HG03442 (cell line): ENCODE measurements around the gene RAB3D.

Experiments used
- ATAC-seq: cut with Tn5 transposase; IDR thresholded peaks from one replicate; pipeline ENCODE4 v1.9.1; 2021; ENCODE audit warnings: mild to moderate bottlenecking, moderate library complexity; ENCODE audit not compliant: unreplicated experiment

Gene RAB3D

DNA sequence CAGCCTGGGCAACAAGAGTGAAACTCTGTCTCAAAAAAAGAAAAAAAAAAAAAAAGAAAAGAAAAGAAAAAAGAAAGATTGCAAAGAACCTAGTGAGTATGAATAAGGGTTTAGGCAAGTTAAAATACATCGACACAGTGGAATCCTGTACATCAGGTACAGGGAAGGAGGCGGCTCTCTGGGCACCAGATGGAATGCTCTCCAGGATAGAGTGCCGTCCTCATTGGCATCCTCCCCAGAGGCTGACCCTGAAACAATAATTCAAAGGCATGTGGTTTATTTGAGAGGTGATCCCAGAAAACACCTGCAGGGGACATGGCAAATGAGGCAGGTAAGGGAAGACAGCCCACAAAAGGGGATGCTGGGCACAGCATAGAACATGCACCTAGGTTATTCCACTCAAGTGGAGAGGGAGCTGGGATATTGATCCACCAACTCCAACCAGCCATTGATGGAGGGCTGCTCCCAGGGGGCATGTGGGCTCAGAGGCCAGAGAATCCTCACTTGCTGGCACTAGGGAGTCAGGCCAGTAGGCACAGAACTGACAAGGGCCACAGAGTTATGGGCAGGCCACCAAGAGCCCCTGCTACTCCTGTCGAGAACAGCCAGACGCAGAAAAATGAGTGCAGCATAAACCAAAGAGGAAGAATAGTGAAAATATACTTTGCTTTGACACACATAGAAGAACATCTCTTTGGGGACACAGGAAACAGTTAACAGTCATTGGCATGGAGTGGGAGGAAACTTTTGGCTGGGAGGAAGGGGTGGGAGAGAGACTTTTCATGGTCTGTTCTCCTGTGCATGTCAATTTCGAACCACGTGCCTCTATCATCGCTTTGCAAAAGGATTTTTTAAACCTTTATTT is 39.3 kb downstream of the RAB3D start:
- no peak for ATAC-seq

- no peak for ATAC-seq
These were observed 43.2 kb downstream of the RAB3D start for GRCh38 chr19:11296264-11296663.

GRCh38 chr19:11295665-11296245 is 43.7 kb downstream of the RAB3D start, which contains the start of gene TSPAN16:
Gene TSPAN16 (plus strand): TSS chr19:11296160. CDS start chr19:11296298, 138 bp downstream.
- no peak for ATAC-seq

DNA sequence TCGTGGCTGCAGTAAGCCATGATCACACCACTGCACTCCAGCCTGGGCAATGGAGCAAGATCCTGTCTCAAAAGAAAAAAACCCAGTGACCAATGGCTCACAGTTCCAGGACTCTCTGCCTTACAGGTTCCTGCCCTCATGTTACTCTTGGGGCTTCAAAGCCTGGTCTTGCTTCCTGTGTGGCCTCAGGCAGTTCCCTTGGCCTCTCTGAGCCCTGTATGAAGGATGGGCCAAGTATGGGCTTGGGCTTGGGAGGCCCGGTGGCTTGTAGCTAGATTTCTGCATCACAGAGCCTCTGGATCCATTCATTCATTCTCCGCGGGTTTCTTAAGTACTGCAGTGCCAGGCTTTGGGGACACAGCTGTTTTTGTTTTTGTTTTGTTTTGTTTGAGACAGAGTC is 44.3 kb downstream of the RAB3D start:
- ATAC-seq: no peak

DNA sequence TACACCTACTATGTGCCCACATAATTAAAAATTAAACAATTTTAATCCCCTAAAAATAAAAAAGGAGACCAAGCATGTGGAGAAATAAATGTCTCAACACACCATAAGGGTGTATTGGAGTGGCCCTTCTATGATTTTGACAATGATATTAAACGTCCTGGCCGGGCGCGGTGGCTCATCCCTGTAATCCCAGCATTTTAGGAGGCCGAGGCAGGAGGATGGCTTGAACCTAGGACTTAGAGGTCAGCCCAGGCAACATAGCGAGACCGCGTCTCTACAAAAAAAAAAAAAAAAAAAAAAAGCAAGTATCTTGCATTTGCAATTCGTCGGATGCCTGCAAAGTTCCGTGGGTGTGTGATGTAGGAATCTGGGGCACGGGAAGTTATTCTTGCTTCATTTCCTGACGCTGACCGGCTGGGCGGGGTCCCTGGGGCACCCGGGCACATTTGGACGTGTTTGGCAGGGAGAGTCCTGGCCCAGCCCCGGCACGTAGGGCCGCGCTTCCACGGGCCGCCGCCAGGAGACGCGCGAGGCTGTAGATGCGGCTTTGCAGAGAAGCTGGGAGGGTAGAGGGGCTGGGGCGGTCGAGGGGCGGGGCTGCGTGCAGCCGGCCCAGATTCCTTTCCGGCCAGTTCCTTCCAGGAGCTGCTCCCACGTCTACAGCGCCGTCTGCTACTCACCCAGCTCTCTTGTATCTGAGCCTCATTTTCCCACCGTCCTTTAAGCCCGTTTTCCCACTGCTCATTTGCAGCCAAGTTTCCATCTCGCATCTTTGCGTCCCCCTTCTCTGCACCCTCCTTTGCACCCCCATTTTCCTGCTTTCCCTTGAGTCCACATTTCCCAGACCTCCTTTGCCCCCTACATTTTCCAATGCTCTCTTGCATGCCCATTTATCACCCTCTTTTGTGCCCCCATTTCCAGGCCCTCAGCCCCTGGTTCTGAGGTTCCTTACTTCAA is 45.7 kb downstream of the RAB3D start:
- no peak for ATAC-seq

DNA sequence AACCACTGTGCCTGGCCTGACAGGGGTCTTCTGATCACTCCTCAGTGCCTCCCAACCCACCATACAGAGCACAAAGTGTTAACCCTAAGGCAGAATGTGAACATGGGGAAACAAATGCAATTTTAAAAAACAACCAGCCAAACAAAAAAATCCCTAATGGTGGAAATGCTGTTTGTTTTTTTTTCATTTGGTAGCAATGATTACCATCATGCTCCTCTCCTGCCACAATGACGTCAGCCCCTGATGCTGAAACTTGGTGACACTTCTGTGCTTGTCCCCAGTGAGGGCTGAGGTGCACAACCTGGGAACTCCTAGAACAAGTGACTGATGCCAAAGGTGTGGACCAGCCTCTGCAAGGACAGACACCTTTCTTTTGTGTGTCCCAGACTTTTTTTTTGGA is 47.5 kb downstream of the RAB3D start:
- ATAC-seq: no peak

DNA sequence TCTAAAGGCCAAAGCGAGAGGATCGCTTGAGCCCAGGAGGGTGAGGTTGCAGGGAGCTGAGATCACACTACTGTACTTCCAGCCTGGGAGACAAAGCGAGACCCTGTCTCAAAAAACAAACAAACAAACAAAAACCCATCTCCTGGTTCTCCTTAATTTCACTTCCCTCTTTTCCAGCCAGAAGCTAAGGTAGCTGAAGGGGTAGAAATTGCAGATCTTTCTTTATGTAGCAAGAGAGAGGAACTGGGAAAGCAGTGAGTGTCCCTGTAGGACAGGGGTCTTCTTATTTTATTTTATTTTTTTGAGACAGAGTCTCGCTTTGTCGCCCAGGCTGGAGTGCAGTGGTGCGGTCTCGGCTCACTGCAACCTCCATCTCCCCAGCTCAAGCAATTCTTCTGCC is 48.0 kb downstream of the RAB3D start:
- no peak for ATAC-seq

DNA sequence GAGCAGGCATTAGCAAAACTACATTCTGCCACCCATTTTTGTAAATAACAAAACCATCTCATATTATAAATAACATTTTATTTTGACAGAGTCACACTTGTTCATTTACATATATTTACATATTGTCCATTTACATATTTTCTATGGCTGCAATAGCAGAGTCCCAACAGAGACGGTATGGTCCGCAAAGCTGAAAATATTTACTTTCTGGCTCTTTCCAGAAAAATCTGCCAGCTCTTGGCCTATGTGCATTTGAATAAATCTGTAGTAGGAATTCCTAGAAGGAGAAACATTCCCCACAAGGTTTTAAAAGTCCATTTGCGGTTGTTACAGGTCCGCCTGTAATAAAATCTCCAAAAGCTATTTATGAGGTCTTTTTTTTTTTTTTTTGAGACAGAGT is 49.2 kb downstream of the RAB3D start:
- no peak for ATAC-seq

DNA sequence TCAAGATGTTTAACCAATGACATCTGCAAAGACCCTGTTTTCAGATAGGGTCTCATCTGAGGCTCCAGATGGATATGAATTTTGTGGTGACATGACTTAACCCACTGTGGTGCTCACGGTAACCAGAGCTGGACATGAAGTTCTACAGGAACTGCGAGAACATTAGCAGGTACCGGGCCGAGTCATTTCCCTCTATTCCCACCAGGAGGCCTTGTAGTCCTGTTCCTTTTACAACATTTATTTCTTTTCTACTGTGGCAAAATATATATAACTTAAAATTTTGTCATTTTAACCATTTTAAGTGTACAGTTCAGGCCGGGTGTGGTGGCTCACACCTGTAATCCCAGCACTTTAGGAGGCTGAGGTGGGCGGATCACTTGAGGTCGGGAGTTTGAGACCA is 51.1 kb downstream of the RAB3D start:
- no peak for ATAC-seq

DNA sequence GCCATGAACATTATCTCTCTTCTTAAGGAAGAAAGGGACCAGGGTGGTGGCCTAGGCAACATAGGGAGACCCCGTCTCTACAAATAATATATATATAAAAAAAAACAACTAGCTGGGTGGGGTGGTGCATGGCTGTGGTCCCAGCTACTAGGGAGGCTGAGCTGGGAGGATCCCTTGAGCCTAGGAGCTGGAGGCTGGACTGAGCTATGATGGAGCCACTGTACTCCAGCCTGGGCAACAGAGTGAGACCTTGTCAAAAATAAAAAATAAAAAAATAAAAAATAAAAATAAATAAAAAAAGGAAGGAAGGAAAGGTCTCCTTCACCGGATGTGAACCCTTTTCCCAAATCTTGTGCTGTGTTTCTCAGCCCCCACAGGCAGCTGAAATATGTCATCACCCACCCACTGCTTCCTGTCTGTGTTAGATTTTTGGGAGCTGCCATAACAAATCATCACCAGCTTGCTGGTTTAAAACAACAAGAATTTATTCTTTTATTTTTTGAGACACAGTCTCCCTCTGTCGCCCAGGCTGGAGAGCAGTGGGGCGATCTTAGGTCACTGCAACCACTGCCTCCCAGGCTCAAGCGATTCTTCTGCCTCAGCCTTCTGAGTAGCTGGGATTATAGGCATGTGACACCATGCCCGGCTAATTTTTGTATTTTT is 53.0 kb downstream of the RAB3D start:
- ATAC-seq: no peak

GRCh38 chr19:11284515-11284914 is 54.9 kb downstream of the RAB3D start:
- no peak for ATAC-seq

- ATAC-seq: no peak
These were observed 58.0 kb downstream of the RAB3D start for GRCh38 chr19:11281356-11282049.

DNA sequence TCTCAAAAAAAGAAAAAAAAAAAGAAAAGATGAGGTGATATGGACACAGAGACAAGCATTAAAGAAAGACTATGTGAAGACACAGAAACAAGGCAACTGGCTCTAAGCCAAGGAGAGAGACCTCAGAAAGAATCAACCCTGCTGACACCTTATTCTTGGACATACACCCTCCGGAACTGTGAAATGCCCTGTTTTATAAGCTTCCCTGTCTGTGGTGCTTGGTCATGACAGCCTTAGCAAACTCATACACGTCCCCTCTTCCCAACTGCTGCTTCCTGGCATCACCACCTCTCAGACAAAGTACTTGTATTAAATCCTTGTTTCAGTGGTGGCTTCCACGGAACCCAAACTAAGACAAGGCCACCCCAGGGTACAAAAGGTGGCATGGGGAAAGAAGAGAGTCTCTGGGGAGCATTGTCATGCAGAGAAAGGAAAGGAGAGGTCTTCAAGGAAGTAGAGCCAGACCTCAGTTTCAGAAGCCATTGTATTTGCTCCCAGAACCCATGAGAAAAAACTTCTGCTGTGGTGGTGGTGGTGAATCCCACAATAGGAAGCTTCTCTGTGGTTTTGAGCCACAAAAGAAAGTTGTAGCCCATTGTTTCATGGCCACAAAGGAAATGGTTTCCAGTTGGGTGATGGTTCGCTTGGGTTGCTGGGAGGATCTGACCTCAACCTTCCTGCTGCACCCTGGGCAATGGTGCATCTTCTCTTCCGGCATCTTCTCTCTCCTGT is 59.8 kb downstream of the RAB3D start:
- no peak for ATAC-seq

GRCh38 chr19:11278670-11279069 is 60.8 kb downstream of the RAB3D start:
- no peak for ATAC-seq

- no peak for ATAC-seq
These were observed 64.8 kb downstream of the RAB3D start for GRCh38 chr19:11274533-11275086.

DNA sequence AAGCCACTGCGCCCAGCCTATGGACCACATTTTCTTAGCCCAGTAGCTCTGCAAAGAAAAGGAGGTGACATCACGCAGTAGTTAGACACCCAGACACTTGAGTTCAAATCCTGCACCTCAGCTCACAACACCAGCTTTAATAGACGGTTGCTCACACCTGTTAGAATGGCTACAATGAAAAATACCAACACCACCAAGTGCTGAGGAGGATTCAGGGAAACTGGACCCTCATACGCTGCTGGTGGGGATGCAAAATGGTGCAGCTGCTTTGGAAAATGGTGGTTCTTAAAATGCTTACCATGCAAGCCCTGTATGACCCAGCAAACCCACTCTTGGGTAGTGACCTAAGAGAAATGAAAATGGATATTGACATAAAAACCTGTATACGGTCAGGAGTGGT is 65.5 kb downstream of the RAB3D start:
- ATAC-seq: no peak

DNA sequence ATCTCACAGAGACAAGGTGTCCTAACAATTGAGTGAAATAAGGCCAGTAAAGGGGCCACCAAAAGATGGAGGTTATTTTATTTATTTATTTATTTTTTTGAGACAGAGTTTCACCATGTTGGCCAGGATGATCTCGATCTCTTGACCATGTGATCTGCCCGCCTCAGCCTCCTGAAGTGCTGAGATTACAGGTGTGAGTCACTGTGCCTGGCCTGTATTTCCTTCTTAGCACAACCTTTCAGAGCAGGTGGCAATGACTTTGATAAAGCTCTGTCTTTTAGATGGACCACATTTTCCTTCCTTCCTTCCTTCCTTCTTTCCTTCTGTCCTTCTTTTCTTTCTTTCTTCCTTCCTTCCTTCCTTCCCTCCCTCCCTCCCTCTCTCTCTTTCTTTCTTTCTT is 66.2 kb downstream of the RAB3D start:
- ATAC-seq: no peak
